IMR-90 (cell line): ENCODE data around the gene LEF1.

Experiments used
- BHLHE40 ChIP-seq: fragments of 150-350 bp; IDR thresholded peaks from 2 replicates; pipeline ENCODE4 v1.6.1; 2016; ENCODE audit warnings: mild to moderate bottlenecking, low read depth, low read length
- CEBPB ChIP-seq: IDR thresholded peaks from 2 replicates; pipeline ENCODE4 v1.6.1; 2012; ENCODE audit warnings: low read depth, low read length, improper control_type of control experiment
- CHD1 ChIP-seq: IDR thresholded peaks from 2 replicates; pipeline ENCODE4 v1.6.1; 2012; ENCODE audit warnings: low read depth, low read length, improper control_type of control experiment
- CTCF ChIP-seq: conservative IDR thresholded peaks from 2 replicates; pipeline ENCODE4 v1.5.1; 2012; ENCODE audit warnings: mild to moderate bottlenecking, low read depth, low read length, improper control_type of control experiment
- FOS ChIP-seq: fragments of 150-350 bp; IDR thresholded peaks from 2 replicates; pipeline ENCODE4 v1.6.1; 2016; ENCODE audit warnings: low read depth, low read length
- MAFK ChIP-seq: IDR thresholded peaks from 2 replicates; pipeline ENCODE4 v1.6.1; 2012; ENCODE audit warnings: low read depth, low read length, improper control_type of control experiment
- POLR2A ChIP-seq: IDR thresholded peaks from 2 replicates; pipeline ENCODE4 v1.6.1; 2012; ENCODE audit warnings: mild to moderate bottlenecking, low read depth, low read length
- RAD21 ChIP-seq: IDR thresholded peaks from 2 replicates; pipeline ENCODE4 v1.6.1; 2012; ENCODE audit warnings: low read length, improper control_type of control experiment
- RCOR1 ChIP-seq: IDR thresholded peaks from 2 replicates; pipeline ENCODE4 v1.6.1; 2012; ENCODE audit warnings: mild to moderate bottlenecking, low read length, improper control_type of control experiment; ENCODE audit not compliant: insufficient replicate concordance
- RFX5 ChIP-seq: IDR thresholded peaks from 2 replicates; pipeline ENCODE4 v1.8.0; 2012; ENCODE audit warnings: low read depth, mild to moderate bottlenecking, low read length, moderate library complexity
- SMC3 ChIP-seq: fragments of 150-350 bp; IDR thresholded peaks from 2 replicates; pipeline ENCODE4 v1.6.1; 2016; ENCODE audit warnings: low read depth, mild to moderate bottlenecking, antibody characterized with exemption, low read length, moderate library complexity
- USF2 ChIP-seq: fragments of 150-350 bp; IDR thresholded peaks from 2 replicates; pipeline ENCODE4 v1.6.1; 2017; ENCODE audit warnings: mild to moderate bottlenecking, antibody characterized with exemption, low read length, low read depth

DNA sequence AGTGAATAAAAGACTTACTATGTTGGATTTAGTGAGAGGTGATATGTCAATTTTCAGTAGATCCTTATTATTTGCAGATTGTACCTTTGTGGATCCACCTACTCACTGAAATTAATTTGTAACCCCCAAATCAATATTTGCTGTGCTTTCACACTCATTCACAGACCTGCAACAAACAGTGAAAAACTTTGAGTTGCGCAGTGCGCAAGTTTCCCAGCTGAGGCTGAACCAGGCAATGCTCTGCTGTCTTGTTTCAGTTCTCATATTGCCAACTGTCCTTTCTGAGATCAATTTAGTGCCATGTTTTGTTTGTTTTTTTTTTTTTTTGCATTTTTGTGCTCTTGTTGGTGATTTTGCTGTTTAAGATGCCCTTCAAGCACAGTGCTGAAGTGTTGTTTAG lies 40.8 kb upstream of the LEF1 start:
- no peak for TF ChIP-seq CTCF
- no peak for TF ChIP-seq RAD21
- no peak for TF ChIP-seq BHLHE40
- TF ChIP-seq USF2 = no peak
- no peak for TF ChIP-seq CEBPB
- no peak for TF ChIP-seq RCOR1
- no peak for TF ChIP-seq CHD1
- TF ChIP-seq FOS = no peak
- no peak for TF ChIP-seq MAFK
- TF ChIP-seq POLR2A = no peak
- TF ChIP-seq RFX5 = no peak
- no peak for TF ChIP-seq SMC3
